Smooth muscle cell (in vitro differentiated cells): ENCODE measurements around the gene CHST15. TPM values are rescaled to one million over a fixed set of nuclear protein-coding genes. Genes with fewer than 3 reads are reported as not detected.

ENCODE experiments used
- DNase-seq: peaks from one replicate; lab custom pipeline; 2025; ENCODE audit not compliant: unreplicated experiment; lab: John Stamatoyannopoulos, UW
- H2AFZ ChIP-seq: fragments of 200-600 bp; sonication (generic); 2 replicates; pipeline ENCODE4 v1.6.0; 2016; ENCODE audit warnings: antibody characterized with exemption, low read depth, mild to moderate bottlenecking
- H3F3A ChIP-seq: fragments of 200-600 bp; sonication (generic); 2 replicates; pipeline ENCODE4 v1.6.0; 2017; ENCODE audit warnings: antibody characterized with exemption, low read depth
- H3K27ac ChIP-seq: fragments of 200-600 bp; sonication (generic); 2 replicates; pipeline ENCODE4 v1.5.1; 2016; ENCODE audit warnings: low read depth, mild to moderate bottlenecking
- H3K27me3 ChIP-seq: fragments of 200-600 bp; sonication (generic); 2 replicates; pipeline ENCODE4 v1.6.1; 2016; ENCODE audit warnings: low read depth, mild to moderate bottlenecking
- H3K36me3 ChIP-seq: fragments of 200-600 bp; sonication (generic); 2 replicates; pipeline ENCODE4 v1.5.1; 2016; ENCODE audit warnings: low read depth
- H3K4me1 ChIP-seq: fragments of 200-600 bp; sonication (generic); 2 replicates; pipeline ENCODE4 v1.5.1; 2016; ENCODE audit warnings: low read depth
- H3K4me2 ChIP-seq: fragments of 200-600 bp; sonication (generic); 2 replicates; pipeline ENCODE4 v1.6.0; 2016; ENCODE audit warnings: mild to moderate bottlenecking
- H3K4me3 ChIP-seq: fragments of 200-600 bp; sonication (generic); 2 replicates; pipeline ENCODE4 v1.5.1; 2016; ENCODE audit warnings: mild to moderate bottlenecking
- H3K79me2 ChIP-seq: fragments of 200-600 bp; sonication (generic); 2 replicates; pipeline ENCODE4 v1.6.0; 2016; ENCODE audit warnings: low read depth, mild to moderate bottlenecking
- H3K9ac ChIP-seq: fragments of 200-600 bp; sonication (generic); 2 replicates; pipeline ENCODE4 v1.6.0; 2016; ENCODE audit warnings: low read depth
- H3K9me3 ChIP-seq: fragments of 200-600 bp; sonication (generic); replicated peaks from 2 replicates; pipeline ENCODE4 v1.5.1; 2016; ENCODE audit warnings: low read depth
- H4K20me1 ChIP-seq: fragments of 200-600 bp; sonication (generic); 2 replicates; pipeline ENCODE4 v1.6.0; 2016; ENCODE audit warnings: low read depth
- CTCF ChIP-seq: fragments of 200-600 bp; sonication (generic); IDR thresholded peaks from 2 replicates; pipeline ENCODE4 v1.5.1; 2017; ENCODE audit warnings: borderline replicate concordance, mild to moderate bottlenecking, antibody characterized with exemption; ENCODE audit not compliant: insufficient read depth, poor library complexity, severe bottlenecking
- WGBS: methylation state at CpG from one replicate; pipeline ENCODE4 v1.1.7; 2016; ENCODE audit warnings: low lambda C conversion rate; 5-methylcytosine and 5-hydroxymethylcytosine counted together
- polyA plus RNA-seq: library from polyadenylated mRNA; unstranded; fragments of >200 nt; fragmentation: Nextera tagmentation; extraction: Ambion mirVana; gene quantifications from 2 replicates; pipeline ENCODE4 v1.2.1, GENCODE V29; 2016
- total RNA-seq: library from RNA; depleted of rRNA; stranded (reverse); fragments of >200 nt; gene quantifications from 2 replicates; pipeline ENCODE4 v1.2.3, GENCODE V29; 2014

CHST15 gene
- total and polyA plus RNA-seq, 2 experiments from 2014 or later, result 14.1 to 20.4 TPM

- Histone ChIP-seq H3K79me2 (no peaks in the 10 kb centered on the region), H3K4me1 (no peaks in the 10 kb centered on the region), H3F3A (no peaks in the 10 kb centered on the region), H3K27ac (no peak overlapping the region), H3K9ac (no peak overlapping the region), H3K36me3 (no peaks in the 10 kb centered on the region), H3K4me3 (no peak overlapping the region), H4K20me1 (peaks cover 27% of the 10 kb centered on the region), H3K4me2 (no peak overlapping the region), H3K9me3 (no peaks in the 10 kb centered on the region), H3K27me3 (no peaks in the 10 kb centered on the region), H2AFZ (no peak overlapping the region)
- no peak for TF ChIP-seq CTCF
- WGBS, result 89% methylated on average over 8 of the region's 8 CpGs
- DNase-seq, result no peak
Measured at GRCh38 chr10:124037784-124038183, 55.6 kb downstream of the CHST15 start.

GRCh38 chr10:124037286-124037685 lies 56.1 kb downstream of the CHST15 start:
- Histone ChIP-seq H3K4me3 (no peak overlapping the region), H3K27me3 (no peaks in the 10 kb centered on the region), H3K27ac (no peak overlapping the region), H4K20me1 (peaks cover 29% of the 10 kb centered on the region), H3K9ac (no peak overlapping the region), H3F3A (no peaks in the 10 kb centered on the region), H3K79me2 (no peaks in the 10 kb centered on the region), H2AFZ (no peak overlapping the region), H3K4me1 (no peaks in the 10 kb centered on the region), H3K36me3 (no peaks in the 10 kb centered on the region), H3K9me3 (no peaks in the 10 kb centered on the region), H3K4me2 (no peak overlapping the region)
- no peak for TF ChIP-seq CTCF
- WGBS, result 93% methylated on average over 5 of the region's 5 CpGs
- DNase-seq, result no peak

- H3K79me2 ChIP-seq, result no peaks in the 10 kb centered on the region
- WGBS, result 97% methylated on average over 8 of the region's 8 CpGs
- H3F3A ChIP-seq, result no peaks in the 10 kb centered on the region
- no peaks in the 10 kb centered on the region for H3K27me3 ChIP-seq
- no peak for TF ChIP-seq CTCF
- H3K27ac ChIP-seq, result no peak overlapping the region
- H3K36me3 ChIP-seq, result no peaks in the 10 kb centered on the region
- DNase-seq, result no peak
- no peaks in the 10 kb centered on the region for H3K4me1 ChIP-seq
- peaks cover 28% of the 10 kb centered on the region for H4K20me1 ChIP-seq
- no peak overlapping the region for H3K4me3 ChIP-seq
- H3K4me2 ChIP-seq, result no peak overlapping the region
- no peak overlapping the region for H2AFZ ChIP-seq
- no peaks in the 10 kb centered on the region for H3K9me3 ChIP-seq
- H3K9ac ChIP-seq, result no peak overlapping the region
Measured at GRCh38 chr10:124036746-124037145, 56.7 kb downstream of the CHST15 start.

- Histone ChIP-seq H3F3A (no peaks in the 10 kb centered on the region), H3K4me2 (no peak overlapping the region), H3K9me3 (no peaks in the 10 kb centered on the region), H3K9ac (no peak overlapping the region), H2AFZ (no peak overlapping the region), H3K79me2 (no peaks in the 10 kb centered on the region), H3K27me3 (no peaks in the 10 kb centered on the region), H4K20me1 (peaks cover 28% of the 10 kb centered on the region), H3K4me3 (no peak overlapping the region), H3K36me3 (no peaks in the 10 kb centered on the region), H3K27ac (no peak overlapping the region), H3K4me1 (no peaks in the 10 kb centered on the region)
- DNase-seq, result no peak
- TF ChIP-seq CTCF, result no peak
- 88% methylated on average over 21 of the region's 21 CpGs for WGBS
Measured at GRCh38 chr10:124035928-124036558, 57.4 kb downstream of the CHST15 start.
